ENCODE data around the gene DVL3. TPM values are rescaled to one million over a fixed set of nuclear protein-coding genes. Genes with fewer than 3 reads are reported as not detected.
"Not testable (repeated sequence)": the region's sequence is repeated elsewhere in the genome, so short reads cannot be mapped to it uniquely, and the experiment has no call there.

DVL3 gene
- total RNA-seq, 1 donor from 2014 or later = 112 TPM

DNA sequence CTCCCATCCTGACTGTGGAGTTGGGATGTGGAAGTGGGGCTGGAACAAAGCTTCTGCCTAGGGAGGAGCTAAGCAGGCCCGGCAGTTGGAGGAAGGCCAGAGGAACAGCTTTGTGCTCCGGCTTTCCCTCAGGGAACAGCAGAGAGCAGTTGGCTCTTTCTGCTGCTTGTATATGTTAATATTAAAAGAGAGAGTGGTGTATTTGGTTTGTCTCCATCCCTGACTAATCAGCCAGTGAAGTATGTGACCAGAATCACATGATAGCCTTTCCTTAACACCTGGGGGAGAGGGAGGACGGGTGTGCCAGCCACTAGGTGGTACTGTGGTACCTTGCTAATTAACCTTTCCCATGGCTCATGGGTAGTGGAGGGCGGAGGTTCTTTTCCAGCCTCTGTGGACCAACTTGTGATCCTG is 10.1 kb upstream of the DVL3 start:
- Mint-ChIP-seq H3K36me3 (ENCODE audit: insufficient read depth) (peaks cover 8% of the 10 kb centered on the region), H3K4me1 (ENCODE audit: low read depth) (no peaks in the 10 kb centered on the region), H3K27me3 (no peaks in the 10 kb centered on the region), H3K4me3 (ENCODE audit: low read depth) (no peak overlapping the region), H3K27ac (peak overlapping the region; percentile 78), H3K9me3 (ENCODE audit: low read depth) (no peaks in the 10 kb centered on the region)
- TF ChIP-seq CTCF (IDR thresholded peaks at IDR 0.05; ENCODE audit: unreplicated experiment) = peak; percentile 46
- no peak for DNase-seq (ENCODE audit: low spot score, unreplicated experiment)

- Mint-ChIP-seq H3K27me3 (no peaks in the 10 kb centered on the region), H3K27ac (no peak overlapping the region), H3K4me3 (ENCODE audit: low read depth) (no peak overlapping the region), H3K4me1 (ENCODE audit: low read depth) (no peaks in the 10 kb centered on the region), H3K9me3 (ENCODE audit: low read depth) (no peaks in the 10 kb centered on the region), H3K36me3 (ENCODE audit: insufficient read depth) (peaks cover 8% of the 10 kb centered on the region)
- no peak for TF ChIP-seq CTCF (IDR thresholded peaks at IDR 0.05; ENCODE audit: unreplicated experiment)
- DNase-seq (ENCODE audit: low spot score, unreplicated experiment) = no peak
These were observed 9.4 kb upstream of the DVL3 start for GRCh38 chr3:184145751-184146270.

DNA sequence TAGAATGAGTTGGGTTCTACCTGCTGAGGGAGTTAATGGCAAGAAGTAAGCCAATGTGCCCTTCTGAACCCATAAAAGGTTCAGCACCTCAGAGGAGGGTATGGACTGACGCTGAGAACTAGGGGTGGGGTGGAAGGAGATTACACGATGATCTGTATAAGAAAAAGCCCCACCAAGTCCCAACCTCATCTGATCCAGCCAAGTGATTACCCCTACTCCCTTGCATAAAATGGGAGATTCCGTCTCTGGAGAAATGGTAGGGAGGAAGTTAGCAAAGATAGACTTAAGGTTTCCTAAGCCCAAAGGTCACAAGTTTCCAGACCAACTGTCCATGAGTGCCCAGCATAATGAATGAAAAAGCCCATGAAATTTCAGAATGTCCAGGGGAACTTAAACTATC is 7.1 kb upstream of the DVL3 start:
- no peak for DNase-seq (ENCODE audit: low spot score, unreplicated experiment)
- TF ChIP-seq CTCF (IDR thresholded peaks at IDR 0.05; ENCODE audit: unreplicated experiment) = no peak
- no peaks in the 10 kb centered on the region for H3K4me1 Mint-ChIP-seq (ENCODE audit: low read depth)
- H3K27me3 Mint-ChIP-seq = no peaks in the 10 kb centered on the region
- H3K27ac Mint-ChIP-seq = no peak overlapping the region
- peaks cover 3% of the 10 kb centered on the region for H3K36me3 Mint-ChIP-seq (ENCODE audit: insufficient read depth)
- H3K9me3 Mint-ChIP-seq (ENCODE audit: low read depth) = no peaks in the 10 kb centered on the region
- H3K4me3 Mint-ChIP-seq (ENCODE audit: low read depth) = no peak overlapping the region

DNA sequence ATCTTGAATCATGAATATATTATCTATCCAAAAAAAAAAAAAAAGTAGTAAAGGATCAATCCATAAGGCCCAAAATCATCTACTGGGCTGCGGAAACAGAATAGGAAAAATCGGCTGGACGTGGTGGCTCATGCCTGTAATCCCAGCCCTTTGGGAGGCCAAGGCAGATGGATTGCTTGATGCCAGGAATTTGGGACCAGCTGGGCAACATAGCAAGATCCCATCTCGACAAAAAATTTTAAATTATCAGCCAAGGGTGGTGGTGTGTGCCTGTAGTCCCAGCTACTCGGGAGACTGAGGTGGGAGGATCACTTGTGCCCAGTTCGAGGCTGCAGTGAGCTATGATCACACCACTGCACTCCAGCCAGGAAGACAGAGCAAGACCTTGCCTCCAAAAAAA is 6.1 kb upstream of the DVL3 start:
- Mint-ChIP-seq H3K27ac (no peak overlapping the region), H3K9me3 (ENCODE audit: low read depth) (no peaks in the 10 kb centered on the region), H3K4me1 (ENCODE audit: low read depth) (no peaks in the 10 kb centered on the region), H3K4me3 (ENCODE audit: low read depth) (no peak overlapping the region), H3K36me3 (ENCODE audit: insufficient read depth) (no peaks in the 10 kb centered on the region), H3K27me3 (no peaks in the 10 kb centered on the region)
- no peak for TF ChIP-seq CTCF (IDR thresholded peaks at IDR 0.05; ENCODE audit: unreplicated experiment)
- DNase-seq (ENCODE audit: low spot score, unreplicated experiment) = no peak

DNA sequence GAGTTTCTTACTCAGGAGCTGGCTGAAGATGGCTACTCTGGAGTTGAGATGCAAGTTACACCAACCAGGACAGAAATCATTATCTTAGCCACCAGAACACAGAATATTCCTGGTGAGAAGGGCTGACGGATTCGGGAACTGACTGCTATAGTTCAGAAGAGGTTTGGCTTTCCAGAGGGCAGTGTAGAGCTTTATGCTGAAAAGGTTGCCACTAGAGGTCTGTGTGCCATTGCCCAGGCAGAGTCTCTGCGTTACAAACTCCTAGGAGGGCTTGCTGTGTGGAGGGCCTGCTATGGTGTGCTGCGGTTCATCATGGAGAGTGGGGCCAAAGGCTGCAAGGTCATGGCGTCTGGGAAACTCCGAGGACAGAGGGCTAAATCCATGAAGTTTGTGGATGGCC is 5.4 kb upstream of the DVL3 start:
- not testable (repeated sequence) for H3K36me3 Mint-ChIP-seq (ENCODE audit: insufficient read depth); H3K9me3 Mint-ChIP-seq (ENCODE audit: low read depth); H3K4me1 Mint-ChIP-seq (ENCODE audit: low read depth); H3K27me3 Mint-ChIP-seq; H3K4me3 Mint-ChIP-seq (ENCODE audit: low read depth); DNase-seq (ENCODE audit: low spot score, unreplicated experiment)
- H3K27ac Mint-ChIP-seq = peak overlapping the region; percentile 77

GRCh38 chr3:184155644-184156521 is 706 bp downstream of the DVL3 start:
- DNase-seq (ENCODE audit: low spot score, unreplicated experiment) = no peak
- peak overlapping the region; percentile 96 for H3K4me3 Mint-ChIP-seq (ENCODE audit: low read depth)
- H3K9me3 Mint-ChIP-seq (ENCODE audit: low read depth) = no peaks in the 10 kb centered on the region
- H3K4me1 Mint-ChIP-seq (ENCODE audit: low read depth) = peaks cover 25% of the 10 kb centered on the region
- peak overlapping the region; percentile 97 for H3K27ac Mint-ChIP-seq
- H3K27me3 Mint-ChIP-seq = no peaks in the 10 kb centered on the region
- H3K36me3 Mint-ChIP-seq (ENCODE audit: insufficient read depth) = no peaks in the 10 kb centered on the region
- TF ChIP-seq CTCF (IDR thresholded peaks at IDR 0.05; ENCODE audit: unreplicated experiment) = no peak
